Kasumi-1 (cell line): ENCODE data around the gene ANK3.
A peak's percentile ranks its signal among the peaks of the same experiment; 100 is the strongest.

Source experiments
- DNase-seq, 2 experiments: peaks; one replicate each; lab custom pipeline; 2025; lab: John Stamatoyannopoulos, UW

Gene ANK3

DNA sequence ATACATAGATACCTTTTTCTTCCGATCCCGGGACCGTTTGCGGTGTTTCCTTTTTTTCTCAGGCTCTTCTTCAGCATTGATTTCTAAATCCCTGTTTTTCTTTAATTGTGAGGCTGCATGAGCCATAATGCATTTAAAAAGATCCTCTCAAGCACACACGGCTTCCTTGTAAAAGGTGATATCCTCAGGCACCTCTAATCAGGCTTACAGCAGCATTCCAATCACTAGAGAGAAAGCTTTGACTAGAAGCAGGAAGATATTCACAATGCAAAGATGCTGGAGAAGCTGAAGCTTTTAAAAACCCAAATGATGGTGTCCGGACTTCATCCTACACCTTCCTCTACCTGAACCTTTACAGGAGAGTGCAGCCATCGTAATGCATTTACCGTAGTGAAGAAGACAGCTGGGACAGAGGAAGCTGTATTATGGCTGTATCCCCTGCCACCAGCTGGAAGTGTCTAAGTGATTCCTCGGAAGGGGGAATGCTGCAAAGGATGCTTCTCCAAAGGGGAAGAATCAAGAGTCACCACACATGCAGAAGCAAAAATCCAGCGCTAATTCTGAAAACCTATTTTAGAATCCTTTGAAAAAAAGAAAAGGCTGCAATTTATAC is at the start of gene ANK3:
ANK3 (minus strand) TSS at position 463 of the 613 bp plus-strand sequence; CDS start at position 126, 337 bp downstream.
- no peak for DNase-seq

DNA sequence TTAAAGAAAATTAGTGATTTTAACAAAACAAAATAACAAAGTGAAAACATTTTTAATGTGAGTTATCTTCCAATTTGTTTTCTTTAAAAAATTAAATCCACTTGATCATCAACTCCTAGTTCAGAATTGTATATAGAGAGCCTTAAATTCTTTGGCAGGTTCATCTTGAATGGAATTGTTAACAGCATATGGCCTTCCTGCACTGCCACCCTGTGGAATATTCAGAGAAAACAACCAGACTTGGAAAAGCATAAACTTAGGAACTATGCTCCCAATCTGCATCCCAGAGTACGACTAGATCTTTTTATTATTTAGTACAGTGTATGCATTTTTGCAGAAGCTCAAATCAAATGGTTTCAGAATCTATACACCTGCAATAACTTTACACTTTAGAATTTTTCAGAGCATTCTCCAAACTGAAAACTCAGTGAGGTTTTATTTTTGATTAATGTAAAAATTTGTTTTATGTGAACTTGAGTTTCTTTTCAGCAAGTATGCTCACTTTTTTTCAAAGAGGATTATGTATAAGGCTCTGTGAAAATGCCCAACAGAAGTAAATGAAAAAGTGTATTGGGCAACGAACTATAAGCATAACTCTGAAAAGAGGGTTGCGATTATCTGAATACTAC is 44.9 kb upstream of the ANK3 start:
- DNase-seq, result peak; percentile 58 to 78

- DNase-seq, result no peak
These were observed 44.0 kb upstream of the ANK3 start for GRCh38 chr10:60433684-60434083.

- DNase-seq, result no peak
These were observed 41.3 kb upstream of the ANK3 start for GRCh38 chr10:60430836-60431597.

- DNase-seq, result no peak
These were observed 40.3 kb upstream of the ANK3 start for GRCh38 chr10:60430017-60430416.

GRCh38 chr10:60429084-60429849 is 39.6 kb upstream of the ANK3 start:
- DNase-seq, result peak in 1 of 2 experiments; percentile 19

DNA sequence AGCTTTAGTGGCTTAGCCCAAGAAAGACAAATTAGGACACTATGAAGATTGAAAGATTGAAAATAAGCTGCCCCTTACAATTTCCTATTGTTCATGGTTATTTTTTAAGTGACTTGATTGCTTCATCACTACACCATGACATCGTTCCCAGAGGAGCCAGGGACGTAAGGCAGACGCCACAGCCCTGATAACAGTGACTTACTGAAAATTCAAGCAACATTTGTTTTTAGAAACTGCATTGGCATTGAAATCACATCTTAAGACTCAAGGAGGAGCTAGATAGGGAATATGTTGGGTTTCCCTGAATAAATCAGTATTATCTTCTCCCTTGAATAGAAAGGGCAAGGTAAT is 38.7 kb upstream of the ANK3 start:
- DNase-seq, result no peak

GRCh38 chr10:60427709-60428386 is 38.2 kb upstream of the ANK3 start:
- DNase-seq, result no peak

DNA sequence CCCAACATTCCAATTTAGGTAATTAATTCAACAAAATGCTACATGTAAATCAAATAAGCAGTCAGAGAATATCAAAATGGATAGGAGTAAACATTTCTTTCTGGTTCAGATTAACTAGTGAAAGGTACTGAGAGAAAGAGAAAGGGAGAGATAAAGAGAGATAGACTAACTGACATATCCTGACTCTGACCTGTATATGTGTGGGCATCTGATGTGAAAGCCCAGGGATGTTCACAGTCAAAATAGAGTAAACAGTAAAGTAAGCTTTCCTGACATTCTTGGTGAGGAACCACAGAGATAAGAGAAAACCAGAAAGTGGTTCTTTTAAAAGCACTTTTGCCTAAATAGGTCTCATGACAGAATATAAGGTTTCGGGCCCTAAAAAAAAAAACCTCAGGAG is 37.5 kb upstream of the ANK3 start:
- no peak for DNase-seq

DNA sequence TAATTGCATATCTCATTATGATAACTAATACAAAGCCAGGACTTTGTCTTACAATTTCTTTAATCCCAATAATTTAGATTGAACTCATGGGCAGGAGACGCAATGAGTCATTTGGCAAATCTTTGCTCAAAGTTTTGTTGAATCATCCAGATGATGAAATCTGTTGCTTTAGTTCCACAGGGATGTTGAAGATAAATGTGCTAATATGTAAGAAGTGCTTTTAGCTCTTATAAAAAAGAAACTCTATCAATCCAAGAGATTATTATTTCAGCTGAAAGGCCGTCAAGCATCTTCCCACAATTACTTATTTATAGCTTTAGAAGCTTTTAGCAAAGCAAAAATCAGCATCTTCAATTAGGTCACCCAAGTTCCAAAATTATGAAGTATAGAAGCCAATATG is 36.8 kb upstream of the ANK3 start:
- no peak for DNase-seq

- no peak for DNase-seq
These were observed 35.9 kb upstream of the ANK3 start for GRCh38 chr10:60425392-60426110.

DNA sequence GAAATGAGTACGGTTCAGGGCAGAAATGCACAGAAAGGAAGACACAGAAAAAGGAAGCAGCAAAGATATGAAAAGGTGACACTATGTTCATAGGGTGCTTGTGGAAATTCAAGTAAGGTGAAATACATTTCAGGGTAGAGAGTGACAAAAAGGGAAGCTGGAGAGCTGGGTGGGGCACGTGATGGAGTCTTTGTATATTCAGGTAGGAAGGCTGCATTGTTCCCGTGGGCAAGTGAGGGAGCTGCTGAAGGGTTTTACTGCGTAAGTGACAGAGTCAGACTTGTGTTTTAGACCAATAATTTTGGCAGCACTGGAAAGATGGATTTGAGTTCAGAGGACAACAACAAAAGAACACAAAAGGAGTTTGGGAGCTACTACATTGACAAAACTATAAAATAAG is 35.3 kb upstream of the ANK3 start:
- DNase-seq, result no peak

GRCh38 chr10:60423920-60424319 is 34.2 kb upstream of the ANK3 start:
- DNase-seq, result no peak

- DNase-seq, result no peak
These were observed 33.1 kb upstream of the ANK3 start for GRCh38 chr10:60422809-60423208.

- no peak for DNase-seq
These were observed 31.6 kb upstream of the ANK3 start for GRCh38 chr10:60420991-60421894.

DNA sequence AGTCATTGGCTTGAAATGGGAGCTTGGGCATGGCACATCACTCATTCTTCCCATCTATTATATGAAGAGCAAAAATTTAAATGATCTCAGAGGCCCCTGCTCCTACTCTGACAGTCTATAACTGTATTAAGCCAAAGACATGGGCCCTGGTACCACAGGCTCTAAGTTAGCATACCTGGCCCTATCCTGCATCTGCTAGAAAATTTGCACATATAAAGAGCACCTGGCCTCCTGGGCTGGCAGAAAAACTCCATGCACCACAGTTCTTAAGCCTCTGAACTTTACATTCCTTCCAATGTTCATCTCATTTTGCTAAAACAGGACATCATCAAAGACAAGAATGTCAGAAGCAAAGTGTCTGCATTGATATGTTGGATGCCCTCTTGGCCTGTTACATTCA is 29.6 kb upstream of the ANK3 start:
- DNase-seq, result no peak

GRCh38 chr10:60417901-60418300 is 28.2 kb upstream of the ANK3 start:
- DNase-seq, result no peak

- no peak for DNase-seq
These were observed 27.3 kb upstream of the ANK3 start for GRCh38 chr10:60417024-60417423.

DNA sequence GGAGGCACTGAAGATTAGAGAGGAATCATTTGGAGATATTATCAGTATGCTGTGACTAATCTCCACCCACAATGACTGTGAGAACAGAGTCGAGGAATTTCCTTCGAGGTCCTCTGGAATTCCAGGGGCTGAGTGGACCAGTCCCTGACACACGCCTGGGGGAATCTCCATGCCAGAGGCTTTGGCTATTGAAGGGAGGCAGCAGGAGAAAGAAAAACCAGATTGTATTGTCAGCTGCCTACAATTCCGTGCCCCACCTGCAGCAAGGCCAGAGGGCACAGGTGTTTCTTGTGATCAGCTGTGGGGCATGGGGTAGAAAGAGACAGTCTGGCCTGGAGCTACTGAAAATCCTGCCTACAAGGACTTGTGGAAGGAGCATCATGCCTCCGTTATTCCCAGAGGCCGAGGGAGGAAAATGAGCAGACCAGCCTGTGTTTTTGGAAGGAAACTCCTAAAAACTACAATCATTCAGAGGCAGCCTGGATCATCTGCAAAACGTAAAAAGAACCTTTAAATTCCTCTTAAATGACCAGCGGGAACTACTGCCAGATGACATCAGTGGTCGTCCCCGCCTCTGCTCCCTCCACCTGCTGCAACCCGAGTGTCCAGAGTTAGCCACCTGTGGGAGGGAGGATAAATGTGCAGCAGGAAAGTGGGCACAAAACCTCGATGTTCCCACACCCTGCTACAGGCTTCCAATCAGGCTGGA is 25.4 kb upstream of the ANK3 start:
- DNase-seq, result no peak

DNA sequence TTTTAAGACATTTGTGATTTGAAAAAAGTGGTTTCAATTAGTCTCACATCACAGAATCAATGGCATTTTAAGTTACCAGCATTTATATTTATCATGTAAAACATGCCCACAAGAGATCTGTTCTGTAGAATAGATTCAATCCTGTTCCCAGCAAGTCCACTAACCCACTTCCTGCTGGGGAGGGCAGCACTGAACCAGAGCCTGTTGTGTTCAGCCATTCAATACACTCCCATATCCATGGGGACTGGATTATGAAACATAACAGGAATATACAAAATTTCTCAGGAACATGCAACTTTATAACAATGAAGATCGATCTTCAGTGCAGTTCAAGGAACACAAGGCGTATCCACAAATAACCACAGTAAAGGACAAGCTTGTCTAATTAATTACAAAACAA is 24.4 kb upstream of the ANK3 start:
- DNase-seq, result no peak
